Testis (tissue), 2 donors: ENCODE measurements around the gene IFT43.

Experiments used
- CTCF ChIP-seq, 3 experiments: fragments of 450-650 bp in 2 of 3; fragments of 200-600 bp in 1 of 3; sonication (generic) in 1 of 3; IDR thresholded peaks; one replicate each; pipeline ENCODE4 v1.5.1; 2016 to 2019; ENCODE audit warnings: antibody characterized with exemption in 3 of 3, mild to moderate bottlenecking in 2 of 3, moderate library complexity in 1 of 3
- POLR2A ChIP-seq: fragments of 450-650 bp; IDR thresholded peaks from one replicate; pipeline ENCODE4 v1.6.1; 2017; ENCODE audit warnings: antibody characterized with exemption, mild to moderate bottlenecking, moderate library complexity

- no peak for TF ChIP-seq POLR2A
- no peak for TF ChIP-seq CTCF (IDR thresholded peaks at IDR 0.05)
Observed at GRCh38 chr14:76050250-76050649, 64.7 kb downstream of the IFT43 start.
